H1 (cell line): Measurements from ENCODE around the gene SOWAHD. TPM values are rescaled to one million over a fixed set of nuclear protein-coding genes. Genes with fewer than 3 reads are reported as not detected.
"Not testable (repeated sequence)": the region's sequence is repeated elsewhere in the genome, so short reads cannot be mapped to it uniquely, and the experiment has no call there.

Experiments
- CTCF ChIA-PET: fragments of 300-600 bp; sonication (Branson Sonifier 250); formaldehyde crosslinking; loops from one replicate; lab custom pipeline; 2021; ENCODE audit not compliant: partially characterized antibody; lab: Charles Lee
- POLR2A ChIA-PET: fragments of 300-600 bp; sonication (Branson Sonifier 250); formaldehyde crosslinking; loops from one replicate; lab custom pipeline; 2021; ENCODE audit warnings: inconsistent platforms; ENCODE audit not compliant: partially characterized antibody; lab: Charles Lee
- DNase-seq, 2 experiments: peaks; one replicate each; pipeline versions ENCODE4 v3.0.0 to v3.0.0-alpha.2; 2010 to 2022; ENCODE audit warnings: low spot score in 2 of 2, low read depth in 1 of 2, mixed read lengths in 1 of 2
- FAIRE-seq: peaks from 2 replicates; lab custom pipeline; 2011; peaks lifted over from hg19 to GRCh38; lab: Jason Lieb, UNC
- H2AFZ ChIP-seq: 2 replicates; pipeline ENCODE4 v1.8.1; 2012; ENCODE audit warnings: low read length, inconsistent platforms
- H2AK5ac ChIP-seq: 2 replicates; pipeline ENCODE4 v1.6.1; 2013; ENCODE audit warnings: low read depth, low read length
- H2BK120ac ChIP-seq: replicated peaks from 2 replicates; pipeline ENCODE3; 2013; ENCODE audit warnings: low read depth, low read length, inconsistent platforms
- H2BK12ac ChIP-seq: 2 replicates; pipeline ENCODE4 v1.6.1; 2013; ENCODE audit warnings: low read depth, low read length
- H2BK15ac ChIP-seq: 2 replicates; pipeline ENCODE4 v1.6.1; 2013; ENCODE audit warnings: low read length
- H2BK20ac ChIP-seq: 2 replicates; pipeline ENCODE4 v1.6.1; 2013; ENCODE audit warnings: low read length
- H2BK5ac ChIP-seq: 2 replicates; pipeline ENCODE4 v1.6.1; 2013; ENCODE audit warnings: low read depth, low read length
- H3K14ac ChIP-seq: 2 replicates; pipeline ENCODE4 v1.6.1; 2013; ENCODE audit warnings: inconsistent platforms; ENCODE audit not compliant: insufficient read length
- H3K18ac ChIP-seq: 2 replicates; pipeline ENCODE4 v1.6.1; 2013; ENCODE audit warnings: low read length; ENCODE audit errors: extremely low read depth
- H3K23ac ChIP-seq: 2 replicates; pipeline ENCODE4 v1.6.1; 2013; ENCODE audit warnings: inconsistent platforms; ENCODE audit not compliant: insufficient read length
- H3K23me2 ChIP-seq: 2 replicates; pipeline ENCODE4 v1.6.1; 2013; ENCODE audit warnings: low read depth, low read length
- H3K27ac ChIP-seq: 2 replicates; pipeline ENCODE4 v1.6.1; 2011; ENCODE audit warnings: low read depth, low read length, inconsistent platforms
- H3K27me3 ChIP-seq, 4 experiments: replicated peaks in 1 of 4; 1 replicate in 1 of 4; 2 replicates in 3 of 4; pipeline versions ENCODE4 v1.6.1 to v1.8.1; 2011 to 2013; ENCODE audit warnings: low read length in 3 of 4, mild to moderate bottlenecking in 3 of 4, inconsistent platforms in 2 of 4, mixed read lengths in 2 of 4, moderate library complexity in 1 of 4; ENCODE audit not compliant: control insufficient read depth in 3 of 4, insufficient read depth in 3 of 4; ENCODE audit errors: extremely low read depth in 1 of 4
- H3K36me3 ChIP-seq, 4 experiments: 2 replicates each; pipeline versions ENCODE4 v1.6.1 to v1.8.1; 2011 to 2013; ENCODE audit warnings: mild to moderate bottlenecking in 4 of 4, low read length in 3 of 4, moderate library complexity in 2 of 4, control low read depth in 1 of 4, inconsistent platforms in 1 of 4; ENCODE audit not compliant: insufficient read depth in 4 of 4, control insufficient read depth in 2 of 4
- H3K4ac ChIP-seq: replicated peaks from 2 replicates; pipeline ENCODE3; 2013; ENCODE audit warnings: low read length, low read depth, mixed read lengths, inconsistent platforms; ENCODE audit not compliant: insufficient read length
- H3K4me1 ChIP-seq, 4 experiments: replicated peaks in 1 of 4; 1 replicate in 1 of 4; 2 replicates in 3 of 4; pipeline versions ENCODE4 v1.6.1 to v1.8.1; 2011 to 2013; ENCODE audit warnings: low read length in 3 of 4, inconsistent platforms in 2 of 4, mixed read lengths in 1 of 4; ENCODE audit not compliant: insufficient read depth in 4 of 4, control insufficient read depth in 3 of 4
- H3K4me2 ChIP-seq, 2 experiments: 2 replicates each; pipeline versions ENCODE4 v1.6.1 to v1.8.1; 2011 to 2013; ENCODE audit warnings: low read depth in 2 of 2, low read length in 2 of 2, control low read depth in 1 of 2, inconsistent platforms in 1 of 2, mild to moderate bottlenecking in 1 of 2; ENCODE audit not compliant: insufficient read depth in 1 of 2
- H3K4me3 ChIP-seq, 4 experiments: fragments of 200-600, 300-600 bp in 1 of 4; sonication (generic), shearing (Covaris generic), sonication (Bioruptor Twin) in 1 of 4; 2 replicates each; pipeline versions ENCODE4 v1.5.1 to v1.8.1; 2011 to 2016; ENCODE audit warnings: low read length in 4 of 4, low read depth in 3 of 4, control low read depth in 2 of 4, inconsistent platforms in 2 of 4, mild to moderate bottlenecking in 2 of 4, mixed read lengths in 1 of 4, moderate library complexity in 1 of 4; ENCODE audit not compliant: insufficient read depth in 2 of 4; ENCODE audit errors: extremely low read depth in 1 of 4
- H3K56ac ChIP-seq: replicated peaks from 2 replicates; pipeline ENCODE3; 2013; ENCODE audit warnings: low read depth, mild to moderate bottlenecking, mixed read lengths, low read length, inconsistent platforms; ENCODE audit not compliant: insufficient read length
- H3K79me1 ChIP-seq: 2 replicates; pipeline ENCODE4 v1.6.1; 2013; ENCODE audit warnings: low read depth, low read length, control low read depth
- H3K79me2 ChIP-seq, 2 experiments: 2 replicates each; pipeline versions ENCODE4 v1.6.1 to v1.8.1; 2012 to 2013; ENCODE audit warnings: low read length in 2 of 2, mild to moderate bottlenecking in 2 of 2, inconsistent platforms in 1 of 2; ENCODE audit not compliant: insufficient read depth in 2 of 2, control insufficient read depth in 1 of 2
- H3K9ac ChIP-seq, 4 experiments: replicated peaks in 1 of 4; 1 replicate in 1 of 4; 2 replicates in 3 of 4; pipeline versions ENCODE4 v1.6.1 to v1.8.1; 2011 to 2013; ENCODE audit warnings: low read depth in 3 of 4, low read length in 3 of 4, control low read depth in 2 of 4, mild to moderate bottlenecking in 2 of 4, moderate library complexity in 2 of 4, inconsistent platforms in 1 of 4; ENCODE audit errors: extremely low read depth in 1 of 4
- H3K9me3 ChIP-seq, 2 experiments: 2 replicates each; pipeline versions ENCODE4 v1.6.1 to v1.8.1; 2012 to 2013; ENCODE audit warnings: mild to moderate bottlenecking in 2 of 2, moderate library complexity in 2 of 2, control low read depth in 1 of 2, inconsistent platforms in 1 of 2, low read depth in 1 of 2, low read length in 1 of 2, mixed read lengths in 1 of 2; ENCODE audit not compliant: insufficient read depth in 2 of 2
- H4K20me1 ChIP-seq, 2 experiments: replicated peaks in 1 of 2; 2 replicates each; pipeline versions ENCODE3 to v1.8.1; 2011 to 2013; ENCODE audit warnings: inconsistent platforms in 2 of 2, low read length in 2 of 2, mild to moderate bottlenecking in 1 of 2; ENCODE audit not compliant: insufficient read depth in 2 of 2, control insufficient read depth in 1 of 2
- H4K5ac ChIP-seq: 2 replicates; pipeline ENCODE4 v1.6.1; 2013; ENCODE audit warnings: low read length, low read depth, mixed read lengths, inconsistent platforms; ENCODE audit not compliant: insufficient read length
- H4K8ac ChIP-seq: 2 replicates; pipeline ENCODE4 v1.8.0; 2013; ENCODE audit warnings: mild to moderate bottlenecking, moderate library complexity, low read length, inconsistent platforms; ENCODE audit not compliant: insufficient read depth; ENCODE audit errors: extremely low read depth
- H4K91ac ChIP-seq: replicated peaks from 2 replicates; pipeline ENCODE3; 2013; ENCODE audit warnings: low read length, mixed read lengths, inconsistent platforms; ENCODE audit not compliant: insufficient read length
- BACH1 ChIP-seq: IDR thresholded peaks from 2 replicates; pipeline ENCODE4 v1.6.1; 2012; ENCODE audit warnings: low read length, improper control_type of control experiment
- POU5F1 ChIP-seq: IDR thresholded peaks from 2 replicates; pipeline ENCODE4 v1.6.1; 2011; ENCODE audit warnings: low read depth, mild to moderate bottlenecking, low read length, moderate library complexity
- SP1 ChIP-seq: IDR thresholded peaks from 2 replicates; pipeline ENCODE4 v1.6.1; 2011; ENCODE audit warnings: low read depth, low read length
- WGBS, 2 experiments: shearing (Covaris generic) in 1 of 2; methylation state at CpG; one replicate each; pipeline versions ENCODE4 v1.1.6 to v1.1.7; 2013 to 2015; ENCODE audit warnings: low lambda C conversion rate in 2 of 2, mixed read lengths in 2 of 2, inconsistent platforms in 1 of 2, low coverage in 1 of 2, missing lambda C conversion rate in 1 of 2; ENCODE audit not compliant: insufficient replicate concordance in 2 of 2, insufficient coverage in 1 of 2, insufficient read length in 1 of 2; ENCODE audit errors: extremely low coverage in 1 of 2, missing lambda C conversion rate in 1 of 2; 5-methylcytosine and 5-hydroxymethylcytosine counted together
- polyA plus RNA-seq, 7 experiments: library from polyadenylated mRNA; depleted of rRNA in 3 of 7; stranded (reverse) in 5 of 7; unstranded in 2 of 7; fragments of >200 nt in 5 of 7; fragments of 200-250 nt in 2 of 7; gene quantifications; 1 replicate in 5 of 7; 2 replicates in 1 of 7; 4 replicates in 1 of 7; pipeline versions ENCODE4 v1.2.1 to v1.2.3, GENCODE V29; 2011 to 2013; ENCODE audit warnings: missing spikeins in 2 of 7, mixed read lengths in 2 of 7
- total RNA-seq: library from RNA; stranded (reverse); fragmentation: NEBNext Ultra II Directional; extraction: Animal tissue kit (Norgen Biotek cat#: 25700); gene quantifications from 2 replicates; pipeline ENCODE4 v1.2.1, GENCODE V29; 2021

The SOWAHD gene
- total and polyA plus RNA-seq, 2 of the 8 experiments (the other 6 are each of a cell fraction or from before 2014, with no cell fraction given), result 1.7 to 2.9 TPM

DNA sequence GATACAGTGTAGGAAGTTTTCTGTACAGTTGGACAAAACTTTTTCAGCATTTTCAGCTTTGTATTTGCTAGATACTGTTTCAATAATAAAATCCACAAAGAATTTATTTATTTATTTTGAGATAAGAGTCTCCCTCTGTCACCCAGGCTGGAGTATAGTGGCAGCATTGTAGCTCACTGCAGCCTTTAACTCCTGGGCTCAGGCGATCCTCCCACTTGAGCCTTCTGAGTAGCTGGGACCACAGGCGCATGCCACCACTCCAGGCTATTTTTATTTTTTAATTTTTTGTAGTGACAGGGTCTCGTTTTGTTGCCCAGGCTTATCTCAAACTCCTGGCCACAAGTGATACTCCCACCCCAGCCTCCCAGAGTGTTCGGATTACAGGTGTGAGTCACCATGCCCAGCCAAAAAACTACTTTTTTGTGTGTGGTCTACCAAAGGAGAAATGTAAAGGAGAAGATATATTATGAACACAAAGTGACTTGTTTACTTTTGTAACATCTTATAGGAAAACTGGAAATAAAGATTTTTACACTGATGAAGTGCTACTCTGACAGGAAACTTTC lies 13.0 kb upstream of the SOWAHD start (continued):
- TF ChIP-seq SP1 (no peak), POU5F1 (no peak), BACH1 (no peak)
- TF ChIP-seq, all 59 proteins: peak for 0

DNA sequence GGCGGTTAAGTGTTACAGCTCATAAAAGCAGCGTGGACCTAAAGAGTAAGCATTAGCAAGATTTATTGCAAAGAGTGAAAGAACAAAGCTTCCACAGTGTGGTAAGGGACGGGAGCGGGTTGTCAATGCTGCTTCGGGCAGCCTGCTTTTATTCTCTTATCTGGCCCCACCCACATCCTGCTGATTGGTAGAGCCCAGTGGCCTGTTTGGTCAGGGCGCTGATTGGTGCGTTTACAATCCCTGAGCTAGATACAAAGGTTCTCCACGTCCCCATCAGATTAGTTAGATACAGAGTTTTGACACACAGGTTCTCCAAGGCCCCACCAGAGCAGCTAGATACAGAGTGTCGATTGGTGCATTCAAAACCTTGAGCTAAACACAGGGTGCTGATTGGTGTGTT lies 8.3 kb upstream of the SOWAHD start:
- not testable (repeated sequence) for H3K4me1 ChIP-seq, H3K79me2 ChIP-seq, H4K20me1 ChIP-seq, H4K91ac ChIP-seq, H3K56ac ChIP-seq, H3K79me1 ChIP-seq, H2BK120ac ChIP-seq, H4K5ac ChIP-seq, H2BK20ac ChIP-seq, H3K27me3 ChIP-seq, H3K4me3 ChIP-seq, H3K23ac ChIP-seq, H3K9ac ChIP-seq, H3K14ac ChIP-seq, H2AK5ac ChIP-seq, H2BK15ac ChIP-seq, FAIRE-seq, H3K9me3 ChIP-seq, H3K27ac ChIP-seq, H3K4ac ChIP-seq, H2BK5ac ChIP-seq, H3K36me3 ChIP-seq, H3K23me2 ChIP-seq, H3K18ac ChIP-seq, H4K8ac ChIP-seq, DNase-seq, H2BK12ac ChIP-seq, H2AFZ ChIP-seq, H3K4me2 ChIP-seq
- WGBS, 2 experiments, result 96% methylated on average over 6 of the region's 9 CpGs; no CpG with 5 or more reads in 1 of the 2 experiments
- ChIA-PET CTCF (interaction anchor here (1.3 to 3.3 kb wide), 4 partner anchors 12 to 51 kb away, joined by 3 to 18 read pairs (median 5); no protein-coding TSS in a partner anchor), POLR2A (interaction anchor here (1.1 to 1.9 kb wide), 2 partner anchors 9 to 21 kb away, joined by 4 read pairs; no protein-coding TSS in a partner anchor)
